DMS 273 (cell line): Measurements from ENCODE around the gene DGCR6L.
"Not testable (repeated sequence)": the region's sequence is repeated elsewhere in the genome, so short reads cannot be mapped to it uniquely, and the experiment has no call there.

Experiments
- DNase-seq: peaks from one replicate; lab custom pipeline; 2025; ENCODE audit not compliant: unreplicated experiment; lab: John Stamatoyannopoulos, UW

DGCR6L gene

GRCh38 chr22:20328569-20328930, 8.7 kb upstream of the DGCR6L start:
- not testable (repeated sequence) for DNase-seq

GRCh38 chr22:20325996-20326395, 6.1 kb upstream of the DGCR6L start:
- DNase-seq = not testable (repeated sequence)

- no peak for DNase-seq
Measured at GRCh38 chr22:20324139-20324516, 4.3 kb upstream of the DGCR6L start.

- DNase-seq = not testable (repeated sequence)
Measured at GRCh38 chr22:20321552-20322211, 1.8 kb upstream of the DGCR6L start.

- not testable (repeated sequence) for DNase-seq
Measured at GRCh38 chr22:20320659-20321551, 1.0 kb upstream of the DGCR6L start.

GRCh38 chr22:20319041-20319744, 667 bp downstream of the DGCR6L start:
- peak; percentile 48 for DNase-seq

GRCh38 chr22:20318043-20318688, 1.7 kb downstream of the DGCR6L start:
- DNase-seq = not testable (repeated sequence)

- peak; percentile 52 for DNase-seq
Measured at GRCh38 chr22:20317402-20318042, 2.3 kb downstream of the DGCR6L start.

- no peak for DNase-seq
Measured at GRCh38 chr22:20316844-20317401, 2.9 kb downstream of the DGCR6L start.

GRCh38 chr22:20316217-20316843, 3.5 kb downstream of the DGCR6L start:
- DNase-seq = no peak

GRCh38 chr22:20315337-20316216, 4.3 kb downstream of the DGCR6L start:
- DNase-seq = no peak

GRCh38 chr22:20314741-20315336, 5.0 kb downstream of the DGCR6L start:
- DNase-seq = not testable (repeated sequence)

GRCh38 chr22:20314206-20314605, 5.7 kb downstream of the DGCR6L start:
- DNase-seq = not testable (repeated sequence)

GRCh38 chr22:20313306-20314077, 6.4 kb downstream of the DGCR6L start:
- DNase-seq = not testable (repeated sequence)

- no peak for DNase-seq
Measured at GRCh38 chr22:20312396-20313191, 7.3 kb downstream of the DGCR6L start.

GRCh38 chr22:20311249-20312062, 8.4 kb downstream of the DGCR6L start:
- not testable (repeated sequence) for DNase-seq
